NCI-H526 (cell line): ENCODE data around the gene PNMA8A.

Experiments used
- DNase-seq, 2 experiments: peaks; one replicate each; lab custom pipeline; 2025; lab: John Stamatoyannopoulos, UW

PNMA8A gene

GRCh38 chr19:46428239-46429135 lies 42.9 kb downstream of the PNMA8A start, which contains the start of gene PNMA8C:
Gene PNMA8C, minus strand, starts transcription at chr19:46428936. Its CDS starts 577 bp downstream, at chr19:46428359.
- DNase-seq, result peak in 1 of 2 experiments; percentile 26

DNA sequence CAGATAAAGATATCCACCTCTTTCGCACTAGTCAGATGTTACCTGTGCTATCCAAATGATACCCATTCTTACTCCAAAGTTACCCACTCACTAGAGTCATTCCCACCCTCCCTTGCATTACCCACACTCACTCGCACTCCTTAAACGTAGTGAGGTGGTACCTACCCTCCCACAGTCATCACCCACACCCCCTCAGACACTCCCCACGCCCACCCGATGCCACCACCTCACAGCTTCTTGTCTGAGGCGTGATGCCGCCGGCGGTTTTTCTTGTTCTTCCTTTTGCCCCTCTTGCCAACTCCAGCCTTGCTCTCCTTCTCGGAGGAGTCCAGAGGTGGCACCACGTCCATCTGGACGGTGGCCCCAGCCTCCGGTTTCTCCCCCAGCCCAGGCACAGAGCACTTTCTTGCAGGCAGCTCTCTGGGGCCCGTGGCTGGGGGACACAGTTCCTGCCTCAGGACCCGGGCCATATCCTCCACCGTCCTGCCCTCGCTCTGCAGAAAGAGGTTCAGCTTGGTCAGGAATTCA lies 43.8 kb downstream of the PNMA8A start:
- DNase-seq, result no peak

GRCh38 chr19:46426506-46427162 lies 44.7 kb downstream of the PNMA8A start:
- DNase-seq, result peak; percentile 59 to 88

DNA sequence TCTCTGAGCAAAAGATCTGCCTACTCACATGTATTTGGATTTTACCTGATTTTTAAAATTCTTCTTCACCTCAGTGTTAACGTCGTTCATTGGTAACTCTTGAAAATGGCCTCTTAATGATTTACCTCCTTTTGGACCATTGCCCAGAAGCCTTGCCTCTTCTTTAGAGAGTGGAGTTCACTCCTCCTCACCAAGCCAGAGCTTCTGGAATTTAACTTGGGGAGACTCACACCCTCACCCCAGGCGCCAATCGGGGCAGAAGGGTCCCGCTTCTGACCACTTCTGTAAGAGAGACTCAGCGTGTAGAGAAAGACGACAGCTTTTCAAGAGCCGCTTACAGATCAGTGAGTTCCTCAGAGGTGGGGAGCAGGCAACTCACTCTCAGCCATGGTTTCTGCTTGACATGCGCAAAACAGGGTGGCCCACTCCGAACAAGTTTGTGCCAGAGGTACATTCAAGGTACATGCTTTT lies 45.3 kb downstream of the PNMA8A start:
- no peak for DNase-seq

DNA sequence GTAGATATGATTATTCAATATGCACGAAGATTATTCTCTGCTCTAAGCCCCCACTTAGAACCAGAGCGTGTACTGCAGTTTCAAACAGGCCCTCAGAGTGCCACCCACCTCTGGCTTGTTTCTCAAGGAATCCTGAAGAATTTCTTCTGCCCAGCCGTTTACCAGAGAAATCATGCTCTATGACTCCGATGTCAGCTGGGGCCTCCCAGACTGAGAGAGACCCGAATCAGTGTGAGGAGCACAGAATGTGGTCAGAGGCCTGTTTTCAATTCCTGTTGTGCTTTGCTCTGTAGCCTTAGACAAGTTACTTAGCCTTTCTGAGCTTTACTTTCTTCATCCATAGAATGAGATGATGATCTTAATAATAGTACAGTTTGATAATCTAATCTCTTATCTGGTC lies 48.2 kb downstream of the PNMA8A start:
- no peak for DNase-seq

DNA sequence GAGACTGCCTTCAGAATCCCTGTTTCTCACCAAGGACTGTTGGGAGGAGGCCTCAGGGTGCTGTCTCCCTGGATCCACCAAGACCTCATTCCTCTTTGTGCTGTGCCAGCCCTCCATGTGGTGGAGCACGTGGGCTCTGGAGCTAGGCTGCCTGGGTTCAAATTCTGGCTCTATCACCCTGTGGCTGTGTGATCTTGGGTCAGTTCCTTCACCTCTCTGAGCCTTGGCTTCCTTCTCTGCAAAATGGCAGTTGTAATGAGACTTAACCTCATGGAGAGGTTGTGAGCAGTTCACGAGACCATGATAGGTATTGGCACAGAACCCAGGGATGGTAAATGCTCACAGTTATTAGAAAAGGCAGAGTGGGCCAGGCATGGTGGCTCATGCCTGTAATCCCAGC lies 49.0 kb downstream of the PNMA8A start:
- DNase-seq, result no peak

GRCh38 chr19:46420056-46420455 lies 51.3 kb downstream of the PNMA8A start:
- no peak for DNase-seq
